SK-N-SH (cell line): Measurements from ENCODE around the gene RAD51B.

Source experiments
- CHD2 ChIP-seq: fragments of 150-350 bp; IDR thresholded peaks from 2 replicates; pipeline ENCODE4 v1.6.1; 2018; ENCODE audit warnings: low read length; ENCODE audit not compliant: partially characterized antibody
- CTCF ChIP-seq: fragments of 200-600 bp; sonication (generic); IDR thresholded peaks from 2 replicates; pipeline ENCODE4 v1.6.1; 2017; ENCODE audit warnings: antibody characterized with exemption, mild to moderate bottlenecking, moderate library complexity
- EP300 ChIP-seq, 2 experiments: IDR thresholded peaks; 2 replicates each; pipeline versions ENCODE4 v1.4.0 to v1.6.1; 2012; ENCODE audit warnings: borderline replicate concordance in 1 of 2, low read depth in 1 of 2, low read length in 1 of 2
- GATA2 ChIP-seq: sonication (generic); formaldehyde crosslinking; IDR thresholded peaks from 2 replicates; pipeline ENCODE4 v1.5.0; 2020; ENCODE audit warnings: mild to moderate bottlenecking, missing genetic modification reagents
- MAX ChIP-seq: IDR thresholded peaks from 2 replicates; pipeline ENCODE4 v1.4.0; 2012; ENCODE audit warnings: low read depth
- POLR2AphosphoS5 ChIP-seq: IDR thresholded peaks from 2 replicates; pipeline ENCODE4 v1.6.1; 2012; ENCODE audit warnings: low read depth, low read length
- REST ChIP-seq: IDR thresholded peaks from 2 replicates; pipeline ENCODE4 v1.6.1; 2012; ENCODE audit warnings: mild to moderate bottlenecking, low read depth, low read length, moderate library complexity
- RXRA ChIP-seq: IDR thresholded peaks from 2 replicates; pipeline ENCODE4 v1.4.0; 2012; ENCODE audit warnings: low read depth, mild to moderate bottlenecking, borderline replicate concordance
- TAF1 ChIP-seq: IDR thresholded peaks from 2 replicates; pipeline ENCODE4 v1.6.1; 2012; ENCODE audit warnings: low read depth, mild to moderate bottlenecking, low read length, moderate library complexity, borderline replicate concordance
- YY1 ChIP-seq: IDR thresholded peaks from 2 replicates; pipeline ENCODE4 v1.4.0; 2012; ENCODE audit warnings: low read depth, mild to moderate bottlenecking

- TF ChIP-seq EP300 (IDR thresholded peaks at IDR 0.05; ENCODE audit: borderline replicate concordance in 1 of 2, low read depth in 1 of 2, low read length in 1 of 2) (no peak), CHD2 (no peak), CTCF (no peak), GATA2 (CRISPR knock-in tag) (no peak), MAX (no peak), RXRA (no peak), YY1 (no peak), POLR2AphosphoS5 (no peak), TAF1 (no peak), REST (no peak)
These were observed 891.2 kb downstream of the RAD51B start for GRCh38 chr14:68710776-68711175.
